OCI-LY1 (cell line): ENCODE measurements around the gene C5orf24.

Experiments
- H2AFZ ChIP-seq: fragments of 200-600 bp; sonication (generic), shearing (Covaris generic); 2 replicates; pipeline ENCODE4 v1.6.0; 2014; ENCODE audit warnings: antibody characterized with exemption, mild to moderate bottlenecking, low read length
- H3F3A ChIP-seq: fragments of 200-600 bp; sonication (generic), shearing (Covaris generic); 2 replicates; pipeline ENCODE4 v1.6.0; 2014; ENCODE audit warnings: mild to moderate bottlenecking, antibody characterized with exemption, low read length, moderate library complexity; ENCODE audit not compliant: insufficient read depth
- H3K27ac ChIP-seq: fragments of 200-600 bp; sonication (generic); 2 replicates; pipeline ENCODE4 v1.5.1; 2014; ENCODE audit warnings: low read length, mixed run types, mild to moderate bottlenecking, low read depth; ENCODE audit not compliant: poor library complexity, severe bottlenecking
- H3K27me3 ChIP-seq: fragments of 200-600 bp; sonication (generic); 2 replicates; pipeline ENCODE4 v1.6.0; 2014; ENCODE audit warnings: antibody characterized with exemption, mild to moderate bottlenecking, low read length, moderate library complexity; ENCODE audit not compliant: insufficient read depth
- H3K36me3 ChIP-seq: fragments of 200-600 bp; sonication (generic); 2 replicates; pipeline ENCODE4 v1.6.1; 2014; ENCODE audit warnings: mild to moderate bottlenecking, antibody characterized with exemption, low read length, moderate library complexity, mixed read lengths; ENCODE audit not compliant: insufficient read depth
- H3K4me1 ChIP-seq: fragments of 200-600 bp; sonication (generic); 2 replicates; pipeline ENCODE4 v1.5.1; 2014; ENCODE audit warnings: mild to moderate bottlenecking, low read length, moderate library complexity; ENCODE audit not compliant: insufficient read depth, severe bottlenecking
- H3K4me2 ChIP-seq: fragments of 200-600 bp; sonication (generic), shearing (Covaris generic); 2 replicates; pipeline ENCODE4 v1.6.1; 2014; ENCODE audit warnings: low read length
- H3K4me3 ChIP-seq: fragments of 200-600 bp; sonication (generic); 2 replicates; pipeline ENCODE4 v1.5.1; 2014; ENCODE audit warnings: low read length, low read depth, mild to moderate bottlenecking, mixed read lengths; ENCODE audit not compliant: poor library complexity, severe bottlenecking
- H3K79me2 ChIP-seq: fragments of 200-600 bp; shearing (Covaris generic); 2 replicates; pipeline ENCODE4 v1.6.1; 2016; ENCODE audit warnings: mixed run types, low read length, mixed read lengths; ENCODE audit not compliant: insufficient read depth
- H3K9ac ChIP-seq: fragments of 200-600 bp; sonication (generic), shearing (Covaris generic); 2 replicates; pipeline ENCODE4 v1.6.1; 2014; ENCODE audit warnings: mild to moderate bottlenecking, low read length, mixed read lengths
- H3K9me2 ChIP-seq: fragments of 200-600 bp; sonication (generic), shearing (Covaris generic); 2 replicates; pipeline ENCODE4 v1.6.1; 2014; ENCODE audit warnings: low read depth, mild to moderate bottlenecking, low read length, mixed read lengths
- H3K9me3 ChIP-seq: fragments of 200-600 bp; shearing (Covaris generic); 2 replicates; pipeline ENCODE4 v1.6.1; 2014; ENCODE audit warnings: low read length, mixed read lengths
- H4K20me1 ChIP-seq: fragments of 200-600 bp; sonication (generic), shearing (Covaris generic); 2 replicates; pipeline ENCODE4 v1.6.0; 2016; ENCODE audit warnings: mild to moderate bottlenecking, low read length; ENCODE audit not compliant: insufficient read depth
- EZH2 ChIP-seq: fragments of 200-600 bp; sonication (generic), shearing (Covaris generic); IDR thresholded peaks from 2 replicates; pipeline ENCODE4 v1.8.0; 2017; ENCODE audit warnings: borderline replicate concordance, mixed run types, mild to moderate bottlenecking, antibody characterized with exemption, low read length, moderate library complexity, mixed read lengths
- TF ChIP-seq, protein P1 (sequence below): fragments of 200-600 bp; sonication (generic), shearing (Covaris generic); IDR thresholded peaks from 2 replicates; pipeline ENCODE4 v1.5.1; 2017; ENCODE audit warnings: mild to moderate bottlenecking, antibody characterized with exemption, low read length, moderate library complexity, mixed read lengths

The C5orf24 gene

DNA sequence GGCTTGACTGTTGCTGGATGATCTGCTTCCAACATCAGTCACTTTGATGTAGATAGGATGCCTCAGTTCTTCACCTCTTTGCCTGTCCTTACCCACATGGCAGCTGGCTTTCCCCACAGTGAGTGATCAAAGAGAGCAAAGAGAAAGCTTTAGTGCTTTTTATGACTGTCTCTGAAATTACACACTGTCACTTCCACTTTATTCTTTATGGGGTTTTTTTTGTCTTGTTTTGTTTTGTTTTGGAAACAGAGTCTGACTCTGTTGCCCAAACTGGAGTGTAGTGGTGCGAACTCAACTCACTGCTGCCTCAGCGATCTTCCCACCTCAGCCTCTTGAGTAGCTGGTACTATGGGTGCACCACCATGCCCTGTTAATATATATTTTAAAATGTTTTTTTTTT lies 32.4 kb upstream of the C5orf24 start:
- no peaks in the 10 kb centered on the region for H3K27me3 ChIP-seq
- H4K20me1 ChIP-seq = no peaks in the 10 kb centered on the region
- no peaks in the 10 kb centered on the region for H3K79me2 ChIP-seq
- no peak overlapping the region for H3K4me3 ChIP-seq
- H3K27ac ChIP-seq = peak overlapping the region; percentile 74
- TF ChIP-seq EZH2 = no peak
- TF ChIP-seq, protein P1, sequence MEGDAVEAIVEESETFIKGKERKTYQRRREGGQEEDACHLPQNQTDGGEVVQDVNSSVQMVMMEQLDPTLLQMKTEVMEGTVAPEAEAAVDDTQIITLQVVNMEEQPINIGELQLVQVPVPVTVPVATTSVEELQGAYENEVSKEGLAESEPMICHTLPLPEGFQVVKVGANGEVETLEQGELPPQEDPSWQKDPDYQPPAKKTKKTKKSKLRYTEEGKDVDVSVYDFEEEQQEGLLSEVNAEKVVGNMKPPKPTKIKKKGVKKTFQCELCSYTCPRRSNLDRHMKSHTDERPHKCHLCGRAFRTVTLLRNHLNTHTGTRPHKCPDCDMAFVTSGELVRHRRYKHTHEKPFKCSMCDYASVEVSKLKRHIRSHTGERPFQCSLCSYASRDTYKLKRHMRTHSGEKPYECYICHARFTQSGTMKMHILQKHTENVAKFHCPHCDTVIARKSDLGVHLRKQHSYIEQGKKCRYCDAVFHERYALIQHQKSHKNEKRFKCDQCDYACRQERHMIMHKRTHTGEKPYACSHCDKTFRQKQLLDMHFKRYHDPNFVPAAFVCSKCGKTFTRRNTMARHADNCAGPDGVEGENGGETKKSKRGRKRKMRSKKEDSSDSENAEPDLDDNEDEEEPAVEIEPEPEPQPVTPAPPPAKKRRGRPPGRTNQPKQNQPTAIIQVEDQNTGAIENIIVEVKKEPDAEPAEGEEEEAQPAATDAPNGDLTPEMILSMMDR = no peak
- peaks cover 25% of the 10 kb centered on the region for H3K4me1 ChIP-seq
- H3K4me2 ChIP-seq = peak overlapping the region; percentile 34; the same call in 1 of the 2 replicates
- no peak overlapping the region for H2AFZ ChIP-seq
- H3K9ac ChIP-seq = no peak overlapping the region
- no peaks in the 10 kb centered on the region for H3K9me2 ChIP-seq
- no peaks in the 10 kb centered on the region for H3F3A ChIP-seq
- H3K36me3 ChIP-seq = peaks cover 76% of the 10 kb centered on the region
- H3K9me3 ChIP-seq = no peaks in the 10 kb centered on the region

GRCh38 chr5:134813827-134814226 lies 31.9 kb upstream of the C5orf24 start:
- H3K9me3 ChIP-seq = no peaks in the 10 kb centered on the region
- no peaks in the 10 kb centered on the region for H3K79me2 ChIP-seq
- peaks cover 75% of the 10 kb centered on the region for H3K36me3 ChIP-seq
- H3K4me3 ChIP-seq = no peak overlapping the region
- peak overlapping the region; percentile 34; the same call in 1 of the 2 replicates for H3K4me2 ChIP-seq
- H3K27me3 ChIP-seq = no peaks in the 10 kb centered on the region
- H3K9ac ChIP-seq = no peak overlapping the region
- peak overlapping the region; percentile 74 for H3K27ac ChIP-seq
- H2AFZ ChIP-seq = no peak overlapping the region
- TF ChIP-seq, protein P1 = no peak
- TF ChIP-seq EZH2 = no peak
- no peaks in the 10 kb centered on the region for H4K20me1 ChIP-seq
- peaks cover 25% of the 10 kb centered on the region for H3K4me1 ChIP-seq
- H3F3A ChIP-seq = no peaks in the 10 kb centered on the region
- H3K9me2 ChIP-seq = no peaks in the 10 kb centered on the region

GRCh38 chr5:134817006-134817405 lies 28.8 kb upstream of the C5orf24 start:
- Histone ChIP-seq H3K4me1 (peaks cover 25% of the 10 kb centered on the region), H2AFZ (no peak overlapping the region), H3K79me2 (no peaks in the 10 kb centered on the region), H3K4me2 (no peak overlapping the region), H3F3A (no peaks in the 10 kb centered on the region), H3K9me3 (no peaks in the 10 kb centered on the region), H3K27ac (no peak overlapping the region), H3K4me3 (no peak overlapping the region), H3K36me3 (peaks cover 79% of the 10 kb centered on the region), H3K27me3 (no peaks in the 10 kb centered on the region), H3K9ac (no peak overlapping the region), H3K9me2 (no peaks in the 10 kb centered on the region), H4K20me1 (no peaks in the 10 kb centered on the region)
- TF ChIP-seq, protein P1 = no peak
- no peak for TF ChIP-seq EZH2
